ENCODE measurements around the gene SH3PXD2A. TPM values are rescaled to one million over a fixed set of nuclear protein-coding genes. Genes with fewer than 3 reads are reported as not detected.
"Not testable (repeated sequence)": the region's sequence is repeated elsewhere in the genome, so short reads cannot be mapped to it uniquely, and the experiment has no call there.

The SH3PXD2A gene
- polyA plus RNA-seq, 3 donors: 26.6 to 29.4 (median 29.3) TPM

DNA sequence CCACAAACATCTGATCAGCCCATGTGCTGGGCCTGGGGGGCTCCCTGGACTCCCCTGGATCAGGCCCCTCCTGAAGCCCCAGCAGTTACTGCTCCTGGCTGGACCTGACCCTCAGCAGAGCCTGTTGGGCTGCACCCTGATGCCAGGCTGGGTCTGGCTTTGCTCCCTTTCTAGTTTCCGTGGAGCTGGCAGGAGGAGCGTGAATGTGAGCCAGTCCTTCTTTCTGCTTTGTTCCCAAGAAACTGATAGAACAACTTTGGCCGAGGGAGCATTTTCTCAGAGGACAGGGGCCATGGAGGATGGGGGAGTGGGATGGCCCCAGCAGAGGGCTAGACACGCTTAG is 233.6 kb downstream of the SH3PXD2A start:
- DNase-seq: no peak

DNA sequence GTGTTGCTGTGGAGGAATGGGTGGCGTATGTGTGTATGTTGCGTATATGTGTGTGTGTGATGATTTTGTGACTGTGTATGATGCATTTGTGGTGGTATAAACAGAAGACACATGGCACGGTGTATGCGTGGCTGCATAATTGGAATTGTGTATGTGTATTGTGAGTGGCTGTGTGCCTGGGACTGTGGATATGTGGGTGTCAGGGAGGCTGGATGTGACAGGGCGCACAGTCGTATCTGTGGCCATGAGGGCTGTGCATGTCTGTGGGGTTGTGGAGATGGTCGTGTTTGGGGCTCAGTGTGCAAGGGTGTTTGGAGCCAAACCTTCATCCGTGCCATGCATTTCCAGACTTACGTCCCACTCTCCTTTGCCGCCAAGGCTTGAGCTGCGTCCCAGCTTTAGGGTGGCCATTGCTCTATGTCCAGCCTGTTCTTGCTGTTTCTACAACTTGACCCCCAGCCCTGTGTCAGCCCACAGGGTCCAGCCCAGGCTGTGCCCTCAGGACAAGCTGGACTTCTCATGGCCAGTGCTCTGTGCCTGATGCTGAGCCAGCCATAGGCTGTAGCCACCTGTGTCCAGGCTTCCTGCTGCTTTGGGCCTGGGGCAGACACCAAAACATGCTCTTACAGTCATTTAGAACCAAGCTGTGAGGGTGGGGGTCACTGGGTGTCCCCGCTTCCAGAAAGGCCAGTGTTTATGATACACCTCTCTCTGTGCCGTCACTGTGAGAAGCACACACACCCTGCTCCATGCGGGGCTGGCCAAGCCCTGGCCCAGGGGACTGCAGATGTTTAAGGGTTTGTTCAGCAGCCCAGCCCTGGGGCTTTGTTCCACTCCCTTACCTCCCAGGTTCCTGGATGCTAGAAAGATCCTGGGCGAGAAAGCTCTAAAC is 234.2 kb downstream of the SH3PXD2A start:
- no peak for DNase-seq

DNA sequence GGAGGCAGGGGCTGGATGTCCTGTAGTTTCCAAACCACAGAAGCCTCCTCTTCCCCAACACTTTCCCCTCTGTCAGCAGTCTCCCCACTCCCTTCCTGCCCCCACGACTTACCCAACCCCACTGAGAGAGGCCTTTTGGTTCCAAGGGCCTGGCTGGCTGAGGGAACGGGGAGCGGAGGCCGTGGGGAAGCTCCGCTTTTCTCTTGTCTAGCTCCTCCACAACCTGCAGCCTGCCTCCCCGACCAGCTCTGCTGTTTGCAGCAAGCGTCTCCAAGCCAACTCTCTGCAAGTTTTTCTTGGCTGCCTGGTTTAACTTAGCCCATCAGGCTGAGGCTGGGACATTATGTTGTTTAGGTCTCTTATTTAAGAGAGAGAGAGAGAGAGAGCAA is 235.0 kb downstream of the SH3PXD2A start:
- no peak for DNase-seq

DNA sequence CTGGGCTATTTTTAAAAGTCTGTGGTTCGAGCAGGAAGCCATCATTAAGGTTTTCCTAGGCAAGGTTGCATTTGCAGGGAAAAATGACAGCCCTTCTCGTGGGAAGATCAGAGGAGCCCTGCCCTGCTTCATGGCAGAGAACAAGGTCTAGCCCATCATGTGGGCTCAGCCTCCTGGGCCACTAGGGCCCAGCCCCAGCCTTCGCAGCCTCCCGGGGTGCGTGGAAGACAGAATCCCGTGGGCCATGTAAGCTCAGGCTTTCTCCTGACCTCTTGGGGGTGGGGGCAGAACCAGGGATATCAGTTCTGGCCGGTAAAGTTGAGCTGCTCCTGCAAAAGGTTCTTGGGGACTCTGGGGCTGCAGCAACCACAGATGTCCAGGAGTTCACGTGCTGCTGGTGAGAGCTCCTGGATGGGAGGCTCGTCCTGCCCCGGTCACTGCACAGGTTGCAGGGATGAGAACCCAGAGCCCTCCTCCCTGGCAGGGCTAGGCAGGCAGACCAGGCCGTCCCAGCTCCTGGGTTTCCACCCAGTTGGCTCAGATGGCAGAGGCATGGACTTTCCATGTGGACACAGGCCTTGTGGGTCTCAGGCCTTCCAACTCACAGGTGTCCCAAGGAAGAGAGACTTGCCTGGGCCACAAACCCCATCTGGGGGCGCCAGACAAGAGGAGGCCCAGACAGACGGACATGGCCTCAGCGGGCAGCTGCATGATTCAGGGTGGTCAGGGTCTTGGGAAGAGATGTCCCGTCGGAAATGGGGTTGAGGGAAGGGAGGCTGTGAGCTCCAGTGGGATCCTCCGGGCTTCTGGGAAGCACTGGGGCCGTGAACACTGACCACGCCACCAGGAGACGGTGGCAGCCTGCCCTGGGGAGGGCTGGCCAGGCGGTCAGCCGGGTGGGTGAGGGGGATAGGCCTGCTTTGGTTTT is 235.7 kb downstream of the SH3PXD2A start:
- no peak for DNase-seq

DNA sequence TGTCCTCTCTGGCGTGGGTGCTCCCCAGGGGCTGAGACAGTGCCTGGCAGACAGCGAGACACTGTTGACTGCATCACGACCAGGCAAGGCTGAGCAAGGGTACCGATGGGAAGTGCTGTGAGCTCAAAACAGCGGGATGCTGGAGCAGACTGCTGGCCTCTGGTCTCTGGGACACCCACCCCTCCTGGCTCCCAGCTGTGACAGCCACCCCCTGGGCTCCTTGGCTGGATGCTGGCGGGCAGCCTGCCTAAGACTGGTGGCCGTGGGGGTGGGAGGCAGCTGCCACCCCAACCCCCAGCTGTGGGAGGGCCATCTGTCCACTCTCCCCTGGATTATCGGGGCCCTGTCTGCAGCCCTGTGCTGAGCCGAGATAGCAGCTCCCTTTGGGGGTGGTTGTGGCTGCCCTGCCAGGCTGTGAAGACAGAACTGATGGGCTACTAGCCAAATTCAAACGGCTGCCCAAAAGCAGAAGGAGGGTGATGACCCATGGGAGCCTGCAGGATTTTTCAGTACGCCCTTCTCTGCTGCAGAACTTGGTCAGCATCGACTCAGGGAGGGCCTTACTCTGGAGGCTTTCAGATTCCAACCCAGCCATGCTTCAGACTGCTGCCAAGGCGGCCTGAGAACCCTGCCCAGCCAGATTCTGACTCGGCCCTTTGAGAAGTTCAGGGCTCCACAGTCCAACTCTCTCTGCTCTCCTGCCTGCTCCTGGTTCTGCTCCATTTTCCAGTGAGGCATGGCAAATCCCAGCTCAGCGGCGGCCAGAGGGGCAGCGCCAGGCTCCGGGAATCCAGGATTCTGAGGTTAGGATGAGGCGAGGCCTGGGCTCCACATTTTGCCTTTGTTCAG is 236.6 kb downstream of the SH3PXD2A start:
- no peak for DNase-seq

DNA sequence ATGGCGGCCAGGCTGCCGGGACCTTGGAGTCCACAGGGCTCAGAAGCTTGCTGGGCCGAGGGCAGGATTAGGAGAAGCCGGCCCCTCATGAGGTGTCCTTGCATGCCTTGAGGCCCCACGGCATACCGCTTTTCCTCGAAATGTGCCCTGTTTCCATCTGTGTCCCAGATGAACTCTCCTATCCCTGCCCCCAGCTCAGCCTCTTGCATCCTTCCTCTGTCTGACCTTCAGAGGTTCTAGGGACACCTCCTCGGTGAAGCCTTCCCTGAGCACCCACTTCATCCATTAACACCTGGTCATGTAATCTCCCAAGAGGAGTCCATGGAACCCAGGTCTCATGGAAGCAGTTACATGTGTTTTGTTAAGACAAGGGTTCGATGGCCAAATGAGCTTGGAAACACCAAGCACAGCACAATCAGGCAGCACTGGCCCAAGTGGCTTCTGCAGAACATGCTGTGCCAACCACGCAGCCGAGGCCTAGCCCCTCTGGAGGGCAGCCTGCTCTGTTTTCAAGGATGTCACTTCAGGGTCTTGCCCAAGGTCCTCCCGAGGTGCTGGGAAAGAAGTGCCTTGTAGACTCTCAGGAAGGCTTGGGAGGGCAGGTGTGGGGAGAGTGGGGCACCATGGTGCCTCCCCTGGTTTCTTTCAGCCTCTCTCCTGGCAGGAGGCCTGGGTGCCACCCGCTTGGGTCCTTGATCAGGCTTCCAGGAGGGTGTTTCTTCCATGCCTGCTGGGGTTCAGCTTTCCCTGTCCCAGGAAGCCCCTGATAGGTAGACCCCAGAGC is 237.6 kb downstream of the SH3PXD2A start:
- DNase-seq: no peak

DNA sequence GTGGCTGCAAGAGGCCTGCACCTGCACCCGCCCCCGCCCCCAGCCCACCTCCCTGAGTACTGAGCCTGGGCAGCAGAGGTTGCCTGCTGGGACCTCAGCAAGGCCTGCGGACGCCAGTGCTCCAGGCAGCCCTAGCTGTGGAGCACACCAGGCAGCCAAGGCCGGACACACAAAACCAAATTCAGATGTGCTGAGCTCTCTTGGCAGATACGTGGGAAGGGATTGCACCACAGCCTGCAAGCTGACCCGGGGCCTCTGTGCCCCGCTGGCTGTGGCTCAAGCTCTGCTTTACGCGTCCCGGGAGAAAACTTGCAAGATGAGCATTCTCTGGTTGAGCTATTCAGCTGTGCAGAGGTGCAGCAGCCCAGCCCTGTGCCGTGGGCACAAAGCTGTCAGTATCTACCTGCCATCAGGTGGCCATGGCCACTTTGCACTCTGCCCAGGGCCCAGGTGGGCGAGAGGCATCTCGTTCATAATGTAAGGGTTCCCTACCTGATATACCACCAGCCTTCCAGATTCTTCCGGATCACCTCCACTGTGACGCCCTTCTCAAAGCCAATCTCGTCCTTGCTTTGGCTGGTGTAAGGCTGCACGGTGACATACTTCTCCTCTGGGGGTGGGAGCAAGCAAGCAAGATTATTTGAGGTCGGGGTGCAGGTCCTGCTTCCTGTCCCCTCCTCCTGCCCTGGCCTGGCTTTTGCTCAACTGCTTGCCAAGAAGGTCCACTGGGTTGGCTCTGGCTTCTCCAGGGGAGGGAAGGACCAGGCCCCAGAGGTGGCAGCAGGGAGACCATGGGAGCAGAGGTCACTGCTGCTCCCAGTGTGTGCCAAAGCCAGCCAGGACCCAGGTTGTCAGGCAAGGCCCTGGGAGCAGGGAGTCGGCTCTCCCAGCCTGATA is 238.4 kb downstream of the SH3PXD2A start:
- no peak for DNase-seq

DNA sequence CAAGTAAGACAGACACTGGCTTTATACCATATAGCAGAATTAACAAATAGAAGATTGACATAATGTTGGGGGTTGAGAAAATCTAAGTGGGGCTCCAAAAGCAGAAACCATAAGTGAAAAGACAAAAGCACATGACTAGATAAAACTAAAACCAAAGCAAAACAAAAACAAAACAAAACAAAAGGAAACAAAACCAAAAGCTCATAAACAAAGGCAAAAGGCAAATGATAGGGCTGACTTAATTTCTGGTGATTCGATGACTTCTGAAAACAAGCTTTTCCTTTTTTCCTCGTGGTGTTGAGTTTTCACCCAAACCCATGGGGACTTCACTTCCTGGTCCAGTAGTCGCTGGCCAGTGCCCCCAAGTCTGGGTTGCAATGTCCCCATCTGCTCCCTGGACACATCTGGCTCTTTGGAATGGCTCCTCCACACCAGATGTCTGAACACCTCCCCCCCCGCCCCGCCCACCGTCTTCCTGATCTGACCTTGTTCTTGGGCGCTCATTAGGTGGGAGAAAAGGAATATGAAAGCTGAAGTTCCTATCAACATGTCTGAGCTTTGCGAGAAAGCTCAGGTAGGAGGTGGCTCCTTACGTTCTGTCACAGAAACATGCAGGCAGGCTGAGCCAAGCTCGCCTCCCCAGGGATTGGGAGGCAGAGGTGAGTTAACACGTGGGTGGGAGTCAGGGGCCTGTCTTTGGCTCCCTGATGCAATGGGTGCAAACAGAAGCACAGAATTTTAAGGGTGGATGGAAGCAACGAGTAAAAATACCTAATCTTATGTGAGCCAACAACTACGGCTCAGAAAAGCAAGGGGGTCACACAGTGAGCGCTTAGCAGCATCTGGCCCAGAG is 240.8 kb downstream of the SH3PXD2A start:
- DNase-seq: no peak

DNA sequence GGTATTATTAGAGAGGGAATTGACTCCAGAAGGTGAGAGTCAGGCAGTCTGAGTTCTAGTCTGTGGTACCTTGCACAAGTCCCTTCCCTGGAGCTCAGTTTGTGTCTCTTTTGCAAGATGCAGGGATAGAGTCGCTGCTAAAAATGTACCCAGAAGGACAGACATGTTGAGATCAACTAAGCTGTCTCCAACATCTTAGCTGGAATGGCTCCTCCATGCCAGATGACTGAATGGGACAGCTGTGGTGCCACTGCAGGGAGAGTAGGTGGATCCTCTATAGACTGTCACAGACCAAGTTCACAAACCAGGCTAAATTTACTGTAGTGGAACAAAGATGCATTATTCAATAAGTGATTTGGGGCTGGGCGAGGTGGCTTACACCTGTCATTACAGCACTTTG is 241.8 kb downstream of the SH3PXD2A start:
- DNase-seq: no peak

DNA sequence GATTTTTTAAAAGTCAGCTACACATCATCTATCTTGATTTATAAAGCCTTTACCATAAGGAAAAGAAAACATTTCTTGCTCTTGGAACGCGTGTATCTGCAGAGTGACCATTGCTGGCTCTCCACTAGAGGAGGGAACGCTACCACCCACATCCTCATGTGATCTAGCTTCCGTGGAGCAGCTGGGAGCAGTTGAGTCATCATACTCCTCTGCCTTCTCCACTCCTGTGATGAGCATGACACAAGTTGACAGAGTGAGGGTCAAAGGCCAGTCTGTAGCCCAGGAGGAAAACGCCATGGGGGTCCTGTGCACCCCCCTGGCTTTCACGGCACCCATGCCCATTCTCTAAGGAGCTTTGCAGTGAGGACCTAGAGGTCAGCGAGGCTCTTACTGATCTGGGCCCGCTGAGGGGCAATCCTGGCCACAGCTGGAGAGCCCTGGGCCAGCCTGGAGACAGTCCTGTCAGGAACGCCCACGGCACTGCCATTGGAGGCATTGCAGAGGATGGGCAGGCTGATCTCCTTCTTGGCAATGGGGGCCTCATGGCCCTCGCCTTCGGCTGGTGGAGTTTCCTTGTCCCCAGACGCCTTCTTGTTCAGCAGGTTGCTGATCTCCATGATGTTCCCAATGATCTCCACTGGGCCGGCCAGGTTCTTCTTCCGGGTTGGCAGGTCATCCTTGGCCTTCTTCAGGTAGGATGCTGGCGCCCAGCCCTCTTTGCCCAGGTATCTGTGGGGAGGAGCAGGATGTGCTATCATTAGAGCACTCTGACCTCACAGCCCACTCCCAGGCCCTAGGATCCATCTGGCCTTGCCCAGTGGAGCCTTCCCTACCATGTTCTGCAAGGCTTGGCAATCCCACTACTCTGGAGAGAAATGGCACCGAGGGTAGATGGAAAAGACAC is 242.7 kb downstream of the SH3PXD2A start:
- no peak for DNase-seq

DNA sequence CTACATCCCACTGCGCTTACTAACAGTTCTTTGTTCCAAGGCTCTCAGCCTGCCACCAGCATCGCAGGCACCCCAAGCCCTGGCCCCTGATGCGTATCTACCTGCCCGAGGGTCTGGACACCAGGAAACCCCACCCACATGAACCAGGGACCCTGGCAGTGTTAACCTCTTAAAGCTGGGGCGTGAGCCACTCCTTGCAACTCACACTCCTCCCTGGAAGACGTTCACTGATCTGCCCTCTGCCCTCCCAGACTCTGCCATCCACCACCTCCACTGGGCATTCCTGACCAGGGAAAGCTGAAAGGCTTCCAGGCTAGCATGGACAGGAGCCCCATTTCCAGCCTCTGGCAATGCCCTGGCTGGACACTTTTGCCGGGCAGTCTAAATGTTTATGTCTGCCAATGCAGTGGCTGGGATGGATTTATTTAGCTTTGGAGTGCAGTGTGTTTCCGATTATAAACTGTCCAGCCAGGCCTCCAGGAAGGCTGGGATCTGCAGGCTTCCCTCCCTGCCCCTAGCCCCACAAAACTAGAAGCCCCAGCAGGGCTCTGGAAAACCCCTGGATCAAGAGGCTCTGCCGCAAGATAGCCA is 244.4 kb downstream of the SH3PXD2A start:
- DNase-seq: no peak

DNA sequence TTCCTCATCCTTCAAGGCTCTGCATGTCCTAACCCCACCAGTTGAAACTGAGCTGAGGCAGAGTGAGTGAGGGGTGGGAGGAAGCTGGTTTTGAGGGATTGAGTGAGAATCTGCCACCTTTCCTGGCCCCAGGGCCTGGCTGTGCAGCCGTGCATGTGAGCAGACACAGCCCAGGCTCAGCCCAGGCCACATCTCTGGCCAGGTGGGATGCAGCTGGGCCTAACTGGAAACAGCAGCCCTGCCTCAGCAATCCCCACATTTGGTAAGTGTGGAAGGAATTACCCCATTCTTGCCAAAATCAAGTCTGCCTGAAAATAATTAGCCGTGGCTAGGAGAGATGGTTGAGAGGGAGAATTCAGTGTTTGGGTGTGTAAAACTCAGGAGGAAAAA is 245.3 kb downstream of the SH3PXD2A start:
- DNase-seq: no peak

DNA sequence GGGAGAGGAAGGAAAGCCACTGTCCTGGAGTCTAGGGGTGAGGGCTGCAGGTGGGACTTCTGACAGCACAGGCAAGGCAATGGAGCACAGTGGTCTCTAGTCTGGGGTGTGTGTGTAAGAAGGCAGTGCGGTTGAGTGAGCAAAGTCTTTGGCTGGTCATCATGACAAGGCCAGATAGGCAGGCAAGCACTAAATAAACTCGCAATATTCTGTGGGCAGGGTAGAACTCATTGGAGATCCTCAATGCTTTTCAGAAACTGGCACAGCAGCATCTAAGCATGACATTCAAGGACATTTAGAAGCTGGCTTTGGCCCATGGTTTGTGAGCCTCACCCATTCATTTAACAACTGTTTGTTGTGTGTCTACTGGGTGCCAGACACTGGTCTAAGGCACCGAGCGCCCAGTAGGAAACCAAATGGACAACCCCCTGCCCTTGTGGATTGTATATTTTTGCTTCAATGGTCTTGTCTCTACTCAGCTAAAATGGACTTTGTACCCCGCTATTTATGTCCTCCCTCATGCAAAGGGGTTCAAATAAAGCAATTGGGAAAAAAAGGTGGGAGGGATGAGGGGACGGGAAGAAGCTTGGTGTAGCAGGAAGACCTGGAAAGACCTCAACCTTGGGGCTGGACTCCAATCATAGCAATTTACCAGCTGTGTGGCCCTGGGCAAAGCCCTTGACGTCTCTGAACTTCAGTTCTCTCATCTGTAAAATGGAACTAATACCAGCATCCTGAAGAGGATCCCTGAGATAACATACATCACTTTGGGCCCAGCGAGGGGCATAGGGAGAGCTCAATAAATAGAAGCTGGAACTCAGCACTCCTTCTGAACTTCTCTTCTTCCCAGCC is 245.9 kb downstream of the SH3PXD2A start:
- no peak for DNase-seq

DNA sequence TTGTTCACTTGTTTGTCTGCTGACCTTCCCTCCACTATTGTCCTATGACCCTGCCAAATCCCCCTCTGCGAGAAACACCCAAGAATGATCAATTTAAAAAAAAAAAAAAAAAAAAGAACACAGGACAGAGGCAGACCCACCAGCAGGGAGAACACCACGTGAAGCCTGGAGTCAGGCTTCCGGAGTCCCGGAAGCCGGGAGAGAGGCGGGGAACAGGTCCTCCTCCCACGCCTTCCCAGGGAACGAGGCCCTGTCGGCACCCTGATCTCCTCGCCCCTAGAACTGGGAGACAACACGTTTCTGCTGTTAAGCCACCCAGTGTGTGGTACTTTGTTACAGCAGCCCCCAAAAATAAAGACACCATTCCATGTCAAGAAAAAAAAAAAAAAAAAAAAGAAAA is 247.3 kb downstream of the SH3PXD2A start:
- DNase-seq: not testable (repeated sequence)

DNA sequence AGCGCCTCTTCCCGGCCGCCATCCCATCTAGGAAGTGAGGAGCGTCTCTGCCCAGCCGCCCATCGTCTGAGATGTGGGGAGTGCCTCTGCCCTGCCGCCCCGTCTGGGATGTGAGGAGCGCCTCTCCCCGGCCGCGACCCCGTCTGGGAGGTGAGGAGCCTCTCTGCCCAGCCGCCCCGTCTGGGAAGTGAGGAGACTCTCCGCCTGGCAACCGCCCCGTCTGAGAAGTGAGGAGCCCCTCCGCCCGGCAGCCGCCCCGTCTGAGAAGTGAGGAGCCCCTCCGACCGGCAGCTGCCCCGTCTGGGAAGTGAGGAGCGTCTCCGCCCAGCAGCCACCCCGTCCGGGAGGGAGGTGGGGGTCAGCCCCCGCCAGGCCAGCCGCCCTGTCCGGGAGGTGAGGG is 248.3 kb downstream of the SH3PXD2A start:
- not testable (repeated sequence) for DNase-seq

DNA sequence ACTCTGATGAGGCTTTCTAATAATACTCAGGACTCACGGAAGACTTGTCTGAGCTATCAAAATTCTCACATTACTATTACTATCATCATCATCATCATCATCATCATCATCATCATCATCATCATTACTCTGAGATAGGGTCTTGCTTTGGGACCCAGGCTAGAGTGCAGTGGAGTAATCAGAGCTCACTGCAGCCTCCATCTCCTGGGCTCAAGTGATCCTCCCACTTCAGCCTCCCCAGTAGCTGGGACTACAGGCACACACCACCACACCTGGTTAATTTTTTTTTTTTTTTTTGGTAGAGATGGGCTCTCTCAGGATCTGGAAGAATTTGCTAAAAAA is 249.3 kb downstream of the SH3PXD2A start:
- not testable (repeated sequence) for DNase-seq
